HG03135 (cell line): ENCODE data around the gene PIP4K2B.

Experiments
- ATAC-seq: cut with Tn5 transposase; IDR thresholded peaks from one replicate; pipeline ENCODE4 v1.9.1; 2021; ENCODE audit warnings: mild to moderate bottlenecking, moderate library complexity; ENCODE audit not compliant: unreplicated experiment

Gene PIP4K2B

GRCh38 chr17:38746004-38746848 lies 53.1 kb downstream of the PIP4K2B start:
- ATAC-seq: no peak

GRCh38 chr17:38745545-38745944 lies 53.8 kb downstream of the PIP4K2B start:
- ATAC-seq: no peak

DNA sequence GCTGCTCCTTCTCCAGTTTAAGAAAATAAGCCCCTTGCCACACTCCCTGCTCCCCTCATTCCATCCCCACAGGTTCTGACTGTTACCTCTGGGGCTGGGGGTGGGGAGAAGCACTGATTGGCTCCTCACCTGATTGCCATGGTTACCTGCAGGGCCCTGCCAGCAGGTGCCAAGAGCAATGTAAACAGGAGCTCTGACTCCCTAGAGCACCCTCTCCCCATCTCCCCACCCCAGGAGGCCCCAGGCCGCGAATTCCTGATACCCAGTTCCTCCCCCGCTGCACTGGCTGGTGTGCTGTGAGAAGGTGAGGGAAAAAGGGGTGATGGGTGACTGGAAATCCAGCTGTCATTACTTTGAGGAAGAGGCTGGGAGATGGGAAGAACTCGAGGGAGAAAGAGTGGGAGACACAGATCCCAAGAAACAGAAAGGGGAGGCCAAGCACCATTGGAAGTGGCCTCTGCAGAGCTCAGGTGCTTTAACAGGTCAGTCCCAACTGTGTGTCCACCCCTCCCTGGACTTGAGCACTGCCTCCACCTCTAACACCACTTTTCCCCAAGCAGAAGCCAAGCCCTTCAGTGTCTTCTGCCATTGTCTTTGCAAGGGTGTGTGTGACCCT lies 55.7 kb downstream of the PIP4K2B start:
- ATAC-seq: no peak

GRCh38 chr17:38742411-38743308 lies 56.7 kb downstream of the PIP4K2B start:
- ATAC-seq: no peak

DNA sequence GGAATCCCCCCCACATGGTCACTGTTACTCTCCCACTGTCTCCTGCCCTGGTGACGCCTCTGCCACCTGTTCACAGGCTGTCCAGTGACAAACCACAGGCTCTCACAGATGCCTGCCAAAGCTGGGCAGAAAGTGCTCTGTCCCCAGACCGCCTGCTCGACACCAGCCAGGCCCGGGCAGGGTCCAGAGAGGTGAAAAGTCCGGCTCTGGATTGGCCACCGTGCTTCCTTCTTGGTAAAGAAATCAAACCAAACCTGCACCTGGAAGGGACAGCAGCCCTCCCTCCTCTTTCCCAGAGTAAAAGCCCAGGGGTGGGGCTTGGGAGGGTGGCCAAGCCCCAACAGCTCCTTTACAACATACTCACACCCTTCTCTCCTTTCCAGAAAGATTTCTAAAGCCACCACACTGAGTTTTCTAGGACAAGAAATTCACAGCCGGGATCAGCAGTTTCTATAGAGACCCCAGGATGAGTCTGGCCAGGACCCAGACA lies 57.4 kb downstream of the PIP4K2B start:
- ATAC-seq: no peak

GRCh38 chr17:38741461-38741860 lies 57.9 kb downstream of the PIP4K2B start:
- ATAC-seq: no peak

GRCh38 chr17:38740806-38741205 lies 58.5 kb downstream of the PIP4K2B start:
- ATAC-seq: no peak

GRCh38 chr17:38740044-38740443 lies 59.3 kb downstream of the PIP4K2B start:
- no peak for ATAC-seq

DNA sequence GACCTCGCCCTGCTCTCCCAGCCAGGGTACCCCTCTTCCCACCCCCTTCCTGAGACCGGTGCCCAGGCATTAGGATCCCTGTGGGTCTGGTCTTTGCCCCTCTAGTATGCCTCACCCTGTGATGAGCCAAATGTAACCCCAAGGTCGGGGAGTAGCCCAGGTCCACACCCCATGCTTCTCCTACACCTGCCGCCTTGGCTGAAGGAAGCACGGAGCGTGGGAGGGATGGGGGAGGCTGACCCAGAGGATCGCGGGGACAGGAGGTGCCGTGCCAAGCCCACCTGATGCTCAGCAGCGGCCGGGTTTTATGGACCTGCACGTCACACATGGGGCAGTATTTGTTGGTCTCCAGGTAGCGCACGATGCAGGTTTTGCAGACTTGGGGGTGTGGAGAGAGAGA lies 60.1 kb downstream of the PIP4K2B start:
- ATAC-seq: no peak

DNA sequence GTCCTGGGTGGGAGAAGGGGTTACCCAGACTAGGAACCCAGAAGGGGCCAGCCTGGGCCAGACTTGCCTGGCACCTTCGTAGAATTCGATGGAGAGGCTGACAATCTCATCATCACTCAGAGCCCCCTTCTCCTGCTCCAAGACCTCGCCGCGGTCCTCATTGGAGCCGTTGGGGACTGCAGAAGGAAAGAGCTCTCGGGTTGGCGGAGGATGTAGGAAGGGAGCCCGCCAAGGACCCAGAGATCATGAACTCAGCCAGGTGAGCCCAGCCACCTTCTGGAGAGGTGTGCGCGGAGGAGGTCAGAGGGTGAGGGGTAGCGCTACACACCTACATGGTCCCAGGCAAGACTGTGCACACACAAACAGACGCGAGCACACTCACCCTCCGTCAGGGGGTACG lies 60.7 kb downstream of the PIP4K2B start:
- no peak for ATAC-seq

DNA sequence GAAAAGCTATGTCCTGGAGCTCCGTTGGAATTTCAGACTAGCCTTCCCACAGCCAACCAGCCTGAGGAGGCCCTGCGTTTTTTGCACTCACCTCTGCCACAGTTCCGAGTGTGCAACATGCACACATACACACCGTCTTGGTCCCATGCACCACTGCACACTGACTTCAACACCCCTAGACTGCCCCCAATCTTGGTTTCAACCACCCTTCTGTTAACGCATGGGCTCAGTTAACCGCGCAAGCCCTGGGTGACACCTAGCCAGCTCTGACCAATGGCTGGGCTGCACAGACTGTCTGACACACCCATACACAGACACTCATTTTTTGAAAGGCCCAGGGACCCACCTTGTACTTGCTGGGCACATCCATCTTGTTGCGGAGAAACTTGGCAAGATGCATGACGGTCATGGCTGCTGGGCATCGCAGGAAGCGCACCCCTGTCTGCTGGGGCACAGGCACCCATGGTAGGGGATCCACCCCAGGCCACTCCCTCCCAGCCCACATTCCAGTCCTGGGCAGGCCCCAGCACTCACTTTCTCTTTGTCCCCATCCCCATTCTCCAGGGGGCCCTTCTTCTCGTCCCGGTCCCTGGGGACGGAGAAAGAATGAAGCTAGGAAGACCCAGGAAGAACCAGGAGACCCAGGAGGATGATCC lies 61.2 kb downstream of the PIP4K2B start:
- ATAC-seq: no peak

DNA sequence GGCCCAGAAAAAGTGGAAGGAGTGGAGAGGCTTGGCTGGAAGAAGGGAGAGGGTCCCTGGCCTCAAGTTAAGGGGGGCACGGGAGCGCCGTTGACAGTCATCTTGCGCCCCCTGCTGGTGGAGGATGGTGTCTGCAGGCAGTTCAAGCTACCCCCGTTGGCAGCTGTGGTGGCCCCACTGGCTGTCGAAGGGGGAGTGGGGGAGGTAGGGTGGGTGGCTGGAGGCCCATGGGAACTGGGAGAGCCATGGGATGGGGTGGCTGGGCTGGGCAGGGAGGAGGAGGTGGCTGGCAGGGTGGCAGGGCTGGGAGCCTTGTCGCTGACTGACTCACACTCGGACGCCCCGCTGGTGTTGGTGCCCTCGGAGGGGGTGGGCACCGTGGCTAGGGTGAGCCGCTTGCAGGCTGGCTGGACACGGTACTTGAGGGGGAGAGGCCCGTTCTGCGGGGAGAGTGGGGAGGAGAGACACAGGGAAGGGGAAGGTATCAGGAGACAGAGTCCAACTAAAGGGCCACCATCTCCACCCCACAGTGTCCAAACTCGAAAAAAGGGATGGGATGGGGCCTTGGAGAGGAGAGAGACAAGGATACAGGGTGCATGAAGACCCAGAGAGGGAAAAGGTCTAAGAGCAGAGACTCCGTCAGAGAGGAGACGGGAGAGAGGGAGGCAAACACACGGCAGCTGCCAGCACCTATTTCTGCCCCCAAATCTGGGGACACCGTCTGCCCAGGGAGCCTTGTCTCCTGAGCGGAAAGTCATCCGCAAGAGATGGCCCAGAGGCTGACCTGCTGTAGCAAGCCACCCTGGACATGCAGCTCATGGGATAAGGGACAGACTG lies 64.0 kb downstream of the PIP4K2B start:
- ATAC-seq: no peak

DNA sequence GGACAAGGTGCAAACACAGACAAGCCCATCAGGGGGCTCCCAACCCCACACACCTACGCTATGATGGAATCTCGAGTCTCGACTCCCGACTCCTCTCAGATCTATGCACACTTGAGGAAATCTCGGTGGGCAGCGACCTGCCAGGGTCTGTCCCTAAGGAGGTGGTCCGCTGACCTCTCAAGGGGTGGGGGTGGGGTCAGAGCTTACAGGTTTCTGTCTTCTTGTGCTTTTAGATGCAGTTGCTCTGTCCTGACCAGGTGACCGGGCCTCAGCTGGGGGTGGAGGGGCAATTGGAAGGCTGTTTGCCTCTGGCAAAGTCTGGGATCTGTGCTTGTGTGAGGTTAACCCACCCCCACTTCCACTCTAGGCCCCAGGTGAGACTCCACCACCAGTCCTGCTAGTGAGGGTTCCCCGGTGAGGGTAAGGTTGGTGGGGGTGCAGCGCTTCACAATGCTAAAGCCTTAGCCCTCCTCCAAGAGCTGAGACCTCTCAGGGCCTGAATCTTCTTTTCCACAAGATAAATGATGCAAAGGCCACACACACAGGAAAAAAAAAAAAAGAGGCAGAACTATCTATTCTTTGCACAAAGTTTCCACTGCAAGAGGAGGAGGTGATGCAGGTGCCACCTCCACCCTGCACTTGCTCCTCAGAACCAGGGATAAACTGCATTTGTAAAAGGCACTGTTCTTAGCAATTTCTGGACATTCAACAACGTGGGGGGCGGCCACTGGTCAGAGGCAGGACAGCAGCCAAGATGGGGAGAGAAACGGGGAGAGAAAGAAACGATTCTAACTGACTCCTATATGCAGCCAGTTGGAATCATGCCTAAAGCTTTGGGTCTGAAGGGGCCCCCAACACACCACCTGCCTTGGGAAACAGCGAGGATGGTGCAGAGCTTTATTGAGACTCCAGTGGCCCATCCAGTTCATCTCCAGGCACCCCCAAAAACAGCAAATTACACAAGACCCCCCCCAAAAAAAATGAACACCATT lies 65.1 kb downstream of the PIP4K2B start:
- no peak for ATAC-seq

- no peak for ATAC-seq
These were observed 65.9 kb downstream of the PIP4K2B start for GRCh38 chr17:38733282-38733981.

DNA sequence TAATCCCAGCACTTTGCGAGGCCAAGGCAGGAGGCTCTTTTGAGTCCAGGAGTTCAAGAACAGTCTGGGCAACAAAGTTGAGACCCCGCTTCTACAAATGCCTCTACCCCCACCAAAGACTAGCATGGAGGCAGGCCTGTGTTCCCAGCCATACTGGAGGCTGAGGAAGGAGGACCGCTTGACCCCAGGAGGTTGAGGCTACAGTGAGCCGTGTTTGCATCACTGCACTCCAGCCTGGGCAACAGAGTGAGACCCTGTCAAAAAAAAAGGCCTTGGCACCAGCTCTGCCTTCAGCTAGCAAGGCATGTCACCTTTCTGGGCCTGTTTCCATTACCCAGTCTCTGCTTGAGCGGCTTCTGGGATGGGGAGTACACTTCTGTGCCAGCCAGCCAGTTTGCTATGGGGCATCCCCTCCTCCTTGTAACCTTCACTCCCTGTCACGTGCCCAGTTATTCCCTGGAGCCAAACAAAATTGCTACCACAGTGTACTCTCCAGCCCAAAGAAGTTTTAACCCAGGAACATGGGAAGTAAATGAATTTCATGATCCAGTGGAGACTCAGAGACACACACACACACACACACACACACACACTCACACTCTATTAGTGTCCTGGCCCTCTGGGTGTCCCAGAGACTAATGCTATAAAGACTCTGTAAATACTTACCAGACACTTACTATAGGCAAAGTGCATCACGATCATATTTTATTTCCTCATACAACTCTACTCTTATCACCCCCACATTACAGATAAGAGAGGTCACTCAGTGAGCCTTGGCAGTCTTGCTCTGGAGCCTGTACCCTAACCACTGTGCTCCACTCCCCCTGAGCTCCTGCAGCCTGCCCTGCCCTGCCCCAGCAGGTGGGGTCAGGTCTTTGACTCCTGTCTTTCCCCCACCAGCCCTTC lies 66.7 kb downstream of the PIP4K2B start:
- ATAC-seq: no peak

- no peak for ATAC-seq
These were observed 67.6 kb downstream of the PIP4K2B start for GRCh38 chr17:38731526-38732294.
